NCI-H2171 (cell line): ENCODE results near the gene PRPSAP1.

ENCODE experiments used
- DNase-seq: peaks from one replicate; lab custom pipeline; 2025; lab: John Stamatoyannopoulos, UW

Gene PRPSAP1

GRCh38 chr17:76264755-76265623, 88.7 kb downstream of the PRPSAP1 start, which contains the start of gene UBALD2:
UBALD2 (plus strand) TSS chr17:76265348; CDS start chr17:76265506, 158 bp downstream.
- peak; percentile 98 for DNase-seq

- no peak for DNase-seq
Measured at GRCh38 chr17:76264425-76264754, 89.3 kb downstream of the PRPSAP1 start.

- DNase-seq = no peak
Measured at GRCh38 chr17:76263896-76264295, 89.8 kb downstream of the PRPSAP1 start.

- DNase-seq = no peak
Measured at GRCh38 chr17:76262732-76263344, 90.9 kb downstream of the PRPSAP1 start.

- DNase-seq = no peak
Measured at GRCh38 chr17:76261421-76262215, 92.1 kb downstream of the PRPSAP1 start.

GRCh38 chr17:76260669-76261068, 93.0 kb downstream of the PRPSAP1 start:
- DNase-seq = no peak

- no peak for DNase-seq
Measured at GRCh38 chr17:76260220-76260619, 93.5 kb downstream of the PRPSAP1 start.
